ENCODE results near the gene ZNF302.

The ZNF302 gene

GRCh38 chr19:34731019-34731829, 53.7 kb downstream of the ZNF302 start:
- DNase-seq (ENCODE audit: extremely low read depth in 1 of 2, low read depth in 1 of 2), result no peak

- no peak for DNase-seq (ENCODE audit: extremely low read depth in 1 of 2, low read depth in 1 of 2)
Measured at GRCh38 chr19:34731964-34732363, 54.5 kb downstream of the ZNF302 start.

- no peak for DNase-seq (ENCODE audit: extremely low read depth in 1 of 2, low read depth in 1 of 2)
Measured at GRCh38 chr19:34732612-34733211, 55.2 kb downstream of the ZNF302 start.

GRCh38 chr19:34733266-34733745, 55.8 kb downstream of the ZNF302 start:
- DNase-seq (ENCODE audit: extremely low read depth in 1 of 2, low read depth in 1 of 2), result no peak

GRCh38 chr19:34733746-34734536, 56.5 kb downstream of the ZNF302 start, which contains the start of gene ZNF181:
Gene ZNF181, plus strand, starts transcription at chr19:34734243. Its CDS starts 795 bp downstream, at chr19:34735038.
- DNase-seq (ENCODE audit: extremely low read depth in 1 of 2, low read depth in 1 of 2), result peak; percentile 63 to 77

GRCh38 chr19:34734537-34735103, 57.1 kb downstream of the ZNF302 start:
- DNase-seq (ENCODE audit: extremely low read depth in 1 of 2, low read depth in 1 of 2), result no peak
